Activated CD8-positive, alpha-beta T cell treated with anti-CD3 and anti-CD28 coated beads for 36 hours (primary cell): ENCODE measurements around the gene RNF227. TPM values are rescaled to one million over a fixed set of nuclear protein-coding genes. Genes with fewer than 3 reads are reported as not detected.

Experiments used
- ATAC-seq: fragments of 200-7000 bp; cut with Tn5 transposase; one replicate; pipeline ENCODE4 v1.10.0; 2021; ENCODE audit warnings: mild to moderate bottlenecking, moderate library complexity
- CTCF ChIA-PET: fragments of 350-600 bp; sonication (Branson Sonifier 250); formaldehyde crosslinking; loops from one replicate; lab custom pipeline; 2021; ENCODE audit warnings: antibody characterized with exemption; lab: Charles Lee
- POLR2A ChIA-PET: fragments of 350-600 bp; sonication (Branson Sonifier 250); formaldehyde crosslinking; loops from one replicate; lab custom pipeline; 2021; ENCODE audit warnings: antibody characterized with exemption; lab: Charles Lee
- DNase-seq: peaks from one replicate; pipeline ENCODE4 v3.0.0-alpha.2; 2020
- H3K27ac Mint-ChIP-seq: one replicate; pipeline ENCODE4 v1.8.0; 2021; ENCODE audit warnings: mild to moderate bottlenecking, mixed read lengths
- H3K27me3 Mint-ChIP-seq: one replicate; pipeline ENCODE4 v1.8.0; 2021; ENCODE audit warnings: mixed read lengths
- H3K36me3 Mint-ChIP-seq: one replicate; pipeline ENCODE4 v1.8.0; 2021; ENCODE audit warnings: low read depth, mixed read lengths
- H3K4me1 Mint-ChIP-seq: one replicate; pipeline ENCODE4 v1.8.0; 2021; ENCODE audit warnings: low read depth, mixed read lengths
- H3K4me3 Mint-ChIP-seq: one replicate; pipeline ENCODE4 v1.8.0; 2021; ENCODE audit warnings: mild to moderate bottlenecking, moderate library complexity, mixed read lengths
- H3K9me3 Mint-ChIP-seq: one replicate; pipeline ENCODE4 v1.8.0; 2021; ENCODE audit warnings: mixed read lengths
- intact Hi-C: fragments of 100-400 bp; cut with micrococcal nuclease; formaldehyde crosslinking; loops from one replicate; pipeline ENCODE4 v1.10.0; 2022
- total RNA-seq, 2 experiments: library from RNA; stranded (reverse); gene quantifications; one replicate each; pipeline ENCODE4 v1.2.3, GENCODE V29; 2021
- TF ChIP-seq, protein P1 (sequence below): fragments of 200-600 bp; IDR thresholded peaks from one replicate; pipeline ENCODE4 v1.8.0; 2022; ENCODE audit warnings: antibody characterized with exemption, mild to moderate bottlenecking

Gene RNF227
- total RNA-seq, 2 experiments from 2014 or later = 5.1 to 5.2 TPM

DNA sequence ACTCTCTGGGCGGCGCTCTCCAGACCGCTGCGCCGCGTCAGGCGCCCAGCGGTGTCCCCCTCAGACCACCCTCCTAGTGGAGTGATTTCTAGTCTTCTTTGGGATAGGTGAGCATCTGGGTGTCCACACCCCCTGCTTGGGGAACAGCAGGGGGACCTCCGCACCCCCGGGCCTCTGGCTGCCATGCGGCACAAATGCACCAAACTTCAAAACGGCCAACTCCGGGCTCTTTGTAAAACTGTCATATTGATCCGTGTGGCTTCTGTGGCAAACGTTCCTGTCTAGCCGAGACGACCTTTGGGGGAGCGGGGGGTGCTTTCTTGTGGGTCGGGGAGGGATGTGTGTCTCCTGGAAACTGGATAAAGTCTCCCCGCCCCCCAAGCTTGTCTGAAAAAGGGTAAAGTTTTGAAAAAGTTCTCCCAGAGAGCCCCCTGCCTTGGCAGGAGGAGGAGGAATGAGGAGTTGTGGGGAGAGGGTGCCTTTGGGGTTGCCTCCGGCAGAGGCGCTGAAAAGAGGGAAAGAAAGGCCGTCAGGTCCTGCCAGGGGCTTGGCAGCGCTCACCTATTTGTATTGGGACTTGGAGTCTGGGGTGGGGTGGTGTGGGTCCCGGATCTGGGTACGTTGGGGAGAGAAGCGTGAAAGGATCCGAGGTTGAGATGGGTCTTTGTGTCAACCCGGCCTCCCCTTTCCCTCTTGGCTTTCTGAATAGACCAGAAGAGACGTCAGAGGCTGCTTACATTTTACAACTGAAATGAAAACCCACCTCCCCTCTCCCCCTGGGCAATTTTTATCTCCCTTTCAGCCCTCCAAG lies 29.7 kb downstream of the RNF227 start:
- Mint-ChIP-seq H3K9me3 (no peaks in the 10 kb centered on the region), H3K27me3 (no peaks in the 10 kb centered on the region), H3K4me1 (peaks cover 10% of the 10 kb centered on the region), H3K36me3 (peaks cover 26% of the 10 kb centered on the region), H3K4me3 (no peak overlapping the region), H3K27ac (no peak overlapping the region)
- intact Hi-C loops = loop anchor here (5.0 kb wide), 1 partner anchor 44 kb away; no protein-coding TSS in a partner anchor
- ChIA-PET POLR2A (interaction anchor here (0.7 to 1.8 kb wide), 15 partner anchors 9 to 396 kb away, joined by 3 to 16 read pairs (median 4); partner anchors contain the start of genes NAA38 and RNF227), CTCF (interaction anchor here (1.0 to 1.5 kb wide), 3 partner anchors 26 to 51 kb away, joined by 3 to 5 read pairs (median 4); no protein-coding TSS in a partner anchor)
- DNase-seq (peak; percentile 78), ATAC-seq (peak; percentile 4)
- TF ChIP-seq, protein P1, sequence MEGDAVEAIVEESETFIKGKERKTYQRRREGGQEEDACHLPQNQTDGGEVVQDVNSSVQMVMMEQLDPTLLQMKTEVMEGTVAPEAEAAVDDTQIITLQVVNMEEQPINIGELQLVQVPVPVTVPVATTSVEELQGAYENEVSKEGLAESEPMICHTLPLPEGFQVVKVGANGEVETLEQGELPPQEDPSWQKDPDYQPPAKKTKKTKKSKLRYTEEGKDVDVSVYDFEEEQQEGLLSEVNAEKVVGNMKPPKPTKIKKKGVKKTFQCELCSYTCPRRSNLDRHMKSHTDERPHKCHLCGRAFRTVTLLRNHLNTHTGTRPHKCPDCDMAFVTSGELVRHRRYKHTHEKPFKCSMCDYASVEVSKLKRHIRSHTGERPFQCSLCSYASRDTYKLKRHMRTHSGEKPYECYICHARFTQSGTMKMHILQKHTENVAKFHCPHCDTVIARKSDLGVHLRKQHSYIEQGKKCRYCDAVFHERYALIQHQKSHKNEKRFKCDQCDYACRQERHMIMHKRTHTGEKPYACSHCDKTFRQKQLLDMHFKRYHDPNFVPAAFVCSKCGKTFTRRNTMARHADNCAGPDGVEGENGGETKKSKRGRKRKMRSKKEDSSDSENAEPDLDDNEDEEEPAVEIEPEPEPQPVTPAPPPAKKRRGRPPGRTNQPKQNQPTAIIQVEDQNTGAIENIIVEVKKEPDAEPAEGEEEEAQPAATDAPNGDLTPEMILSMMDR = no peak

DNA sequence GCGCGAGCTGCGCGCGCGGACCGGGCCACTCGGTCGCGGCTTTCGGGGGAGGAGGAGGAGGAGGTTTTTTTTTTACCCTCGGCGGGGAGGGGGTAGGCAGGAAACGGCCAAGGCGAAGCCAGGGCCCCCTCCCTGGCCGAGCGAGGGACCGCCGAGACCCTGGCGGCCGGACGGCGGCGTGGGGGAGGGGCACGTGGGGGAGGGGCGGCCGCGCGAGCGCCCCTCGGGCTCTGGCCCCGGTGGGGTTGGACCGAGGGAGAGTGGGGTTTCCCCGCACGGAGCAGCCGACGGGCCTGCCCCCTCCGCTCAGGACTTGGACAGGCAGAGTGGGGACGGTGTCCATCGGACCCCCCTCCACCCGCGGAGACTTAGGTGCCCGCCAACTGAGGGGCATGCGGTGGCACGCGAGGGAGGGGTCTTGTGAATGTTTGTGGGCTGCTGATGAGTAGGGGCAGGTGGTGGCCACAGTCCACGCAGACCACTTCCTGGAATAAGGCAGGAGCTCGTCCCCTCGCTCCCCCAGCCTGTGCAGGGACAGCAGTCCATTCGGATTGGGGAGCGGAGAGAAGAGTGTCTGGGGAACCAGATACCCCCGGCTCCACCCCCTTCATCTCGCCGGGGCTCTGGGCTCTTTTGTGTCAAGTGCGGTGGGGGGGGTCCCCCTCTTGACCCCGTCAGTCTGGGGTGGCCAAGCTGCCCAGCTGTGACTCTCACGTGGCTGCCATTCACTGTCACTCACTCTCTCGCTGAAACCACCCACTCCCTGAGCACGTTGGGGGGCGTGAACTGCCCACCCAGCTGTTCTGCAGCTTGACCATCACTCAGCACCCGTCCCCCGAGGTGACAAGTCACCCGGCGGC lies 30.5 kb downstream of the RNF227 start:
- H3K4me1 Mint-ChIP-seq = peaks cover 9% of the 10 kb centered on the region
- H3K9me3 Mint-ChIP-seq = no peaks in the 10 kb centered on the region
- peak overlapping the region; percentile 55 for H3K27ac Mint-ChIP-seq
- no peak overlapping the region for H3K4me3 Mint-ChIP-seq
- peak; percentile 70 for DNase-seq
- peaks cover 18% of the 10 kb centered on the region for H3K36me3 Mint-ChIP-seq
- TF ChIP-seq, protein P1 = no peak
- CTCF ChIA-PET = interaction anchor here (1.0 to 1.5 kb wide), 3 partner anchors 26 to 51 kb away, joined by 3 to 5 read pairs (median 4); no protein-coding TSS in a partner anchor
- intact Hi-C loops = loop anchor here (5.0 kb wide), 1 partner anchor 43 kb away; no protein-coding TSS in a partner anchor
- POLR2A ChIA-PET = interaction anchor here (0.7 to 1.8 kb wide), 15 partner anchors 10 to 395 kb away, joined by 3 to 16 read pairs (median 4); partner anchors contain the start of genes NAA38 and RNF227
- peak; percentile 5 for ATAC-seq
- no peaks in the 10 kb centered on the region for H3K27me3 Mint-ChIP-seq

DNA sequence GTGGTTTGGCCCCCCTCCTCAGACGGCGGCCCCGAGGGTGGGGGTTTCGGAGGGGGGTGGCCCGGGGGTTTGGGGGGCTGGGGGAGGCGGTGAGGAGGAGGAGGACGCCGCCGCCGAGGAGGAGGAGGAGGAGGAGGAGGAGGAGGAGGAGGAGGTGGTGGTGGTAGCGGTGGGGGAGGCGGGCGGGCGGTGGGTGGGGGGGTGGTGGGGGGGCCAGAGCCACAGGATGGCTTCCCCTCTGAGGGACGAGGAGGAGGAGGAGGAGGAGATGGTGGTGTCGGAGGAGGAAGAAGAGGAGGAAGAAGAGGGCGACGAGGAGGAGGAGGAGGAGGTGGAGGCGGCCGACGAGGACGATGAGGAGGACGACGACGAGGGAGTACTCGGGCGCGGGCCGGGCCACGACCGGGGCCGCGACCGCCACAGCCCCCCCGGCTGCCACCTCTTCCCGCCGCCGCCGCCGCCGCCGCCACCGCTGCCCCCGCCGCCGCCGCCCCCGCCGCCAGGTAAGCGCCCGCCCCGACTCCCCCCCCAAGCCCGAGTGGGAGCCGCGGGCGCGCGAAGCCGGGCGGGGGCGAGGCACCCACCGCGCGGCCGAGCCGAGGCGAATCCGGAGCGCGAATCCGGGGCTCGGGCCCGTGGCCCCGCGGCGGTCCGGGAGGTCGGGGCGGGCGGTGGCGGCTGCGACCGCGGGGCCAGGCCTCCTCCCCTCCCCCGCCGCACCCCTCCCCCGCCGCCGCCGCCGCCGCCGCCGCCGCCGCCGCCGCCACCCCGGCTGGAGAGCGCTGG lies 31.3 kb downstream of the RNF227 start:
- Mint-ChIP-seq H3K4me1 (peaks cover 6% of the 10 kb centered on the region), H3K4me3 (peak overlapping the region; percentile 69), H3K27me3 (no peaks in the 10 kb centered on the region), H3K36me3 (peaks cover 10% of the 10 kb centered on the region), H3K27ac (peak overlapping the region; percentile 83), H3K9me3 (no peaks in the 10 kb centered on the region)
- peak; percentile 30 for DNase-seq
- POLR2A ChIA-PET = interaction anchor here (1.7 kb wide), 1 partner anchor 199 kb away, joined by 3 read pairs; no protein-coding TSS in a partner anchor
- ATAC-seq = no peak
- intact Hi-C loops = loop anchor here (5.0 kb wide), 1 partner anchor 42 kb away; no protein-coding TSS in a partner anchor
- TF ChIP-seq, protein P1 = no peak
- CTCF ChIA-PET = no interaction called here

DNA sequence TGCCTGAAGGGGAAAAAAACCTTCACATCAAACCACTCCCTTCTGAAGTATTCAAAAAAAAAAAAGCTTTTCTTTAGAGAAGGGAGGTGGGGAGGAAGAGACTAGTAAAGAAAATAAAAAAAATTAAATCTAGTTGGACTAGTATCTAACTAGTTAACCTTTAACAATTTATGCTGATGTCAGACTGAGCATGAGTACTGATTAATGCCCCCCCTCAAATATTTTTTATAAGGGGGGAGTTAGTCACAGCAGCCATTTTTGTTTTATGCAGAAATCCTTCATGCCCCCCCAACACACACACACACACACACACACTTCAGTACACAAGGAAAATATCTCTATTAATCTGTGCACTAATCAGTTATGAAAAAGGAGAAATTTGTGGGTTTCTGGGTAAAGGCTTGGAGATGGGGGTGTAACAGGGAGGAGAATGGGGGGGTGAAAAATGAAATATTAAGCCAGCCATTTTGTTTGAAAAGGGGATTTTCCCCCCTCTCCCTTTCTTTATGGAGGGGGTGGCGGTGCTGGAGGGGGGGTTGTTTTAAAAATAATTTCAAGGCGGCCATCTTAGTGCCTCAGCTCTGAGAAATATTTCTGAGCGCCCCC lies 32.2 kb downstream of the RNF227 start:
- no peaks in the 10 kb centered on the region for H3K27me3 Mint-ChIP-seq
- peaks cover 5% of the 10 kb centered on the region for H3K36me3 Mint-ChIP-seq
- intact Hi-C loops = no loop called here
- DNase-seq (peak; percentile 72), ATAC-seq (no peak)
- no peaks in the 10 kb centered on the region for H3K4me1 Mint-ChIP-seq
- TF ChIP-seq, protein P1 = no peak
- peak overlapping the region; percentile 88 for H3K27ac Mint-ChIP-seq
- H3K4me3 Mint-ChIP-seq = peak overlapping the region; percentile 70
- ChIA-PET CTCF (interaction anchor here (1.0 to 2.1 kb wide), 4 partner anchors 13 to 106 kb away, joined by 3 to 10 read pairs (median 6); no protein-coding TSS in a partner anchor), POLR2A (interaction anchor here (0.6 to 2.1 kb wide), 6 partner anchors 11 to 125 kb away, joined by 3 to 12 read pairs (median 5); partner anchors contain the start of gene NAA38)
- no peaks in the 10 kb centered on the region for H3K9me3 Mint-ChIP-seq
